Loucy (cell line): ENCODE measurements around the gene CERS6.

Experiments
- H2AFZ ChIP-seq: fragments of 200-600 bp; sonication (generic); 2 replicates; pipeline ENCODE4 v1.6.0; 2016; ENCODE audit warnings: antibody characterized with exemption, mild to moderate bottlenecking, low read length, moderate library complexity
- H3F3A ChIP-seq: fragments of 200-600 bp; 2 replicates; pipeline ENCODE4 v1.6.0; 2016; ENCODE audit warnings: antibody characterized with exemption, low read depth, mild to moderate bottlenecking
- H3K27me3 ChIP-seq: fragments of 200-600 bp; sonication (generic); 2 replicates; pipeline ENCODE4 v1.6.1; 2014; ENCODE audit warnings: low read length, mild to moderate bottlenecking; ENCODE audit not compliant: insufficient read depth, poor library complexity, severe bottlenecking
- H3K36me3 ChIP-seq: fragments of 200-600 bp; sonication (generic); 2 replicates; pipeline ENCODE4 v1.6.1; 2016; ENCODE audit warnings: low read length; ENCODE audit not compliant: insufficient read depth
- H3K4me1 ChIP-seq: fragments of 200-600 bp; sonication (generic); 2 replicates; pipeline ENCODE4 v1.5.1; 2014; ENCODE audit warnings: low read length, mild to moderate bottlenecking; ENCODE audit not compliant: insufficient read depth, poor library complexity, severe bottlenecking
- H3K4me2 ChIP-seq: fragments of 200-600 bp; sonication (generic); 2 replicates; pipeline ENCODE4 v1.6.0; 2014; ENCODE audit warnings: antibody characterized with exemption, low read length, low read depth, mild to moderate bottlenecking; ENCODE audit not compliant: poor library complexity, severe bottlenecking
- H3K4me3 ChIP-seq: fragments of 200-600 bp; sonication (generic); 2 replicates; pipeline ENCODE4 v1.5.1; 2014; ENCODE audit warnings: low read length, mild to moderate bottlenecking, mixed read lengths; ENCODE audit not compliant: poor library complexity, severe bottlenecking
- H3K79me2 ChIP-seq: fragments of 200-600 bp; sonication (generic); 2 replicates; pipeline ENCODE4 v1.6.1; 2014; ENCODE audit warnings: low read length; ENCODE audit not compliant: insufficient read depth
- H3K9ac ChIP-seq: fragments of 200-600 bp; sonication (generic); 2 replicates; pipeline ENCODE4 v1.6.0; 2014; ENCODE audit warnings: mild to moderate bottlenecking, low read depth, low read length, moderate library complexity; ENCODE audit not compliant: poor library complexity, severe bottlenecking
- H3K9me2 ChIP-seq: fragments of 200-600 bp; sonication (generic); replicated peaks from 2 replicates; pipeline ENCODE4 v1.6.1; 2016; ENCODE audit warnings: low read depth, low read length, mixed read lengths
- H3K9me3 ChIP-seq: fragments of 200-600 bp; sonication (generic); 2 replicates; pipeline ENCODE4 v1.6.1; 2014; ENCODE audit warnings: mild to moderate bottlenecking, antibody characterized with exemption, low read length, low read depth; ENCODE audit not compliant: insufficient read depth
- H4K20me1 ChIP-seq: fragments of 200-600 bp; sonication (generic); 2 replicates; pipeline ENCODE4 v1.6.0; 2014; ENCODE audit warnings: antibody characterized with exemption, low read length, mild to moderate bottlenecking; ENCODE audit not compliant: insufficient read depth, poor library complexity, severe bottlenecking
- EZH2phosphoT487 ChIP-seq: fragments of 200-600 bp; IDR thresholded peaks from 2 replicates; pipeline ENCODE4 v1.6.1; 2018; ENCODE audit warnings: antibody characterized with exemption, mild to moderate bottlenecking, moderate library complexity, borderline replicate concordance
- TF ChIP-seq, protein P1 (sequence below): fragments of 200-600 bp; sonication (generic); conservative IDR thresholded peaks from 2 replicates; pipeline ENCODE4 v1.5.1; 2014; ENCODE audit warnings: mild to moderate bottlenecking, antibody characterized with exemption, low read length

CERS6 gene

DNA sequence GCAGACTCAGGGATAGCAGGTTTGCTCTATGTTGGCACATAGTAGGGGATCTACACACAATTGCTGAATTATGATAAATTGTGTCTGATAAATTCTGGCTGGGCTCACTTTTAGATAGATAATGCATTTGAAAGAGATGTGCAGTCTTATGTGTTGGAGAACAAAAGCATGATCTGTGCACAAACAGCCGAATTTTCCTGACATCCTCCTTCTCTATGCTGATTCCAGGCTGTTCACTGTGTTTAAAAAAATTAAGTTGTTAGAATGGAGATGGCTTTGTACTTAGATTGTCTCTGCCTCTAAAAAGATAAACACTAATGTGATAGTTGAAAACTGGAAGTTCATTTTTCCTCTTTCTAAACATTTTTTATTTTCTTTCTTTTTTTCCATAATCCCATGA, 2.1 kb downstream of the CERS6 start:
- Histone ChIP-seq H3K4me2 (peak overlapping the region; percentile 90), H3K9ac (peak overlapping the region; percentile 91), H3F3A (no peaks in the 10 kb centered on the region), H2AFZ (no peak overlapping the region), H3K9me2 (no peaks in the 10 kb centered on the region), H3K79me2 (peaks cover 69% of the 10 kb centered on the region), H4K20me1 (peaks cover 44% of the 10 kb centered on the region), H3K4me3 (peak overlapping the region; percentile 87), H3K9me3 (no peaks in the 10 kb centered on the region), H3K27me3 (no peaks in the 10 kb centered on the region), H3K4me1 (peaks cover 54% of the 10 kb centered on the region), H3K36me3 (no peaks in the 10 kb centered on the region)
- TF ChIP-seq, protein P1, sequence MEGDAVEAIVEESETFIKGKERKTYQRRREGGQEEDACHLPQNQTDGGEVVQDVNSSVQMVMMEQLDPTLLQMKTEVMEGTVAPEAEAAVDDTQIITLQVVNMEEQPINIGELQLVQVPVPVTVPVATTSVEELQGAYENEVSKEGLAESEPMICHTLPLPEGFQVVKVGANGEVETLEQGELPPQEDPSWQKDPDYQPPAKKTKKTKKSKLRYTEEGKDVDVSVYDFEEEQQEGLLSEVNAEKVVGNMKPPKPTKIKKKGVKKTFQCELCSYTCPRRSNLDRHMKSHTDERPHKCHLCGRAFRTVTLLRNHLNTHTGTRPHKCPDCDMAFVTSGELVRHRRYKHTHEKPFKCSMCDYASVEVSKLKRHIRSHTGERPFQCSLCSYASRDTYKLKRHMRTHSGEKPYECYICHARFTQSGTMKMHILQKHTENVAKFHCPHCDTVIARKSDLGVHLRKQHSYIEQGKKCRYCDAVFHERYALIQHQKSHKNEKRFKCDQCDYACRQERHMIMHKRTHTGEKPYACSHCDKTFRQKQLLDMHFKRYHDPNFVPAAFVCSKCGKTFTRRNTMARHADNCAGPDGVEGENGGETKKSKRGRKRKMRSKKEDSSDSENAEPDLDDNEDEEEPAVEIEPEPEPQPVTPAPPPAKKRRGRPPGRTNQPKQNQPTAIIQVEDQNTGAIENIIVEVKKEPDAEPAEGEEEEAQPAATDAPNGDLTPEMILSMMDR = no peak
- no peak for TF ChIP-seq EZH2phosphoT487

DNA sequence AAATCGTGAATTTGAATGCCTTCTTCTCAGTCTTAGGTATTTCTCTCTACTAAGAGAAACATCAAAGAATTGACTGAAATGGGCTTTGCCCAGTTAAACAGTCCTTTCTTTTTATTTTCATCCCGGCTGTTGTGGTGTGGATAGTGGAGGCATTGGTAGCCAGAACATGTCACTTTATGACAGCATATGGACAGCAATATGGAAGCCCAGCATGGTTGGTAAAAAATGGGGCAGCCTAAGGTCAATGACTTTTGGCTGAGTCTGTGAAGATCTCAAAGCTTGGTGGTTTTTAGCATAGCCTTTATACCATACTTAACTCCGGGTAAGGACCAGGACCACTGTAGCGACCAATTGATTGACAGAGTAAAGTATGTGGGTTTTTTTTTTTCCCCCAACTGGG, 3.2 kb downstream of the CERS6 start:
- Histone ChIP-seq H3K36me3 (no peaks in the 10 kb centered on the region), H3K9me2 (no peaks in the 10 kb centered on the region), H3K27me3 (no peaks in the 10 kb centered on the region), H3K4me1 (peaks cover 54% of the 10 kb centered on the region), H3F3A (no peaks in the 10 kb centered on the region), H3K4me2 (peak overlapping the region; percentile 90), H3K4me3 (peak overlapping the region; percentile 87), H3K9ac (no peak overlapping the region), H4K20me1 (peaks cover 44% of the 10 kb centered on the region), H2AFZ (no peak overlapping the region), H3K9me3 (no peaks in the 10 kb centered on the region), H3K79me2 (peaks cover 80% of the 10 kb centered on the region)
- TF ChIP-seq, protein P1 = no peak
- no peak for TF ChIP-seq EZH2phosphoT487

DNA sequence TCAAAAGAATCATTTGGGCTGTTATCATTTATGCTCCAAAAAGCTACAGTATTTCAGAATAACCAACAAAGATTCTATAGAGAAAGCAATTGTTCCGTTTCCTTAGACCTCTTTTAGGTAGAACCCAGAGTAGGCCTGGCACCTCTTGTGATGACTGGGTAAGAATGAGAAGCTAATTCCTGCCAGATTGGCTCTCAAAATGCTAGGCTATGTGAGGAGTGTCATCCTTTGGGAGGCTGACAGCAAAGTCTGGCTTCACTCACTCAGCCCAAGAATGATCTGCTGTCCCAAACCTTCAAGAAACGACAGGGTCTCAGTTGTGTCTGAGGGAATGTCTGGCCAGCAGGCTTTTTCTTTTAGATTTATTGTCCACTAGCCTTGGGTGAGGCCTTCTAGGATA, 4.5 kb downstream of the CERS6 start:
- Histone ChIP-seq H3K4me3 (peak overlapping the region; percentile 87), H3K27me3 (no peaks in the 10 kb centered on the region), H3K9me2 (no peaks in the 10 kb centered on the region), H3K79me2 (peaks cover 94% of the 10 kb centered on the region), H3K36me3 (no peaks in the 10 kb centered on the region), H3K9ac (no peak overlapping the region), H2AFZ (no peak overlapping the region), H3F3A (no peaks in the 10 kb centered on the region), H3K4me2 (peak overlapping the region; percentile 90), H4K20me1 (peaks cover 44% of the 10 kb centered on the region), H3K9me3 (no peaks in the 10 kb centered on the region), H3K4me1 (peaks cover 49% of the 10 kb centered on the region)
- TF ChIP-seq, protein P1 = no peak
- TF ChIP-seq EZH2phosphoT487 = no peak
